IMR-90 (cell line): Measurements from ENCODE around the gene KCTD10. TPM values are rescaled to one million over a fixed set of nuclear protein-coding genes. Genes with fewer than 3 reads are reported as not detected.

Source experiments
- ATAC-seq: fragments of 200-7000 bp; cut with Tn5 transposase; 2 replicates; pipeline ENCODE4 v1.9.1; 2020; ENCODE audit warnings: low read depth, mild to moderate bottlenecking, moderate library complexity
- BruUV-seq: library from RNA; stranded (reverse); fragments of 400-500 nt; replicated peaks from 2 replicates; lab custom pipeline; 2021; lab: Mats Ljungman, UMichigan
- CTCF ChIA-PET: fragments of 300-600 bp; formaldehyde crosslinking; extraction: SDS; loops from one replicate; lab custom pipeline; 2021; ENCODE audit warnings: antibody characterized with exemption; lab: Yijun Ruan, JAX
- POLR2A ChIA-PET: fragments of 300-600 bp; sonication (Branson Sonifier 250); formaldehyde crosslinking; loops from one replicate; lab custom pipeline; 2022; ENCODE audit warnings: antibody characterized with exemption; ENCODE audit not compliant: unreplicated experiment; lab: Charles Lee
- DNase-seq: peaks from one replicate; pipeline ENCODE4 v3.0.0; 2013
- H2AFZ ChIP-seq: replicated peaks from 2 replicates; pipeline ENCODE3; 2013; ENCODE audit warnings: low read length, mild to moderate bottlenecking; ENCODE audit not compliant: poor library complexity
- H2AK5ac ChIP-seq: 2 replicates; pipeline ENCODE4 v1.6.1; 2013; ENCODE audit warnings: low read depth, low read length, inconsistent platforms
- H2AK9ac ChIP-seq: replicated peaks from 2 replicates; pipeline ENCODE3; 2013; ENCODE audit warnings: mild to moderate bottlenecking, low read depth, low read length, moderate library complexity; ENCODE audit not compliant: poor library complexity
- H2BK120ac ChIP-seq: 2 replicates; pipeline ENCODE4 v1.6.1; 2013; ENCODE audit warnings: low read depth, low read length, inconsistent platforms
- H2BK15ac ChIP-seq: 3 replicates; pipeline ENCODE4 v1.6.1; 2013; ENCODE audit warnings: low read depth, low read length, inconsistent platforms
- H2BK20ac ChIP-seq: 2 replicates; pipeline ENCODE4 v1.6.1; 2013; ENCODE audit warnings: low read depth, mild to moderate bottlenecking, inconsistent platforms, low read length, moderate library complexity
- H2BK5ac ChIP-seq: 2 replicates; pipeline ENCODE4 v1.6.1; 2013; ENCODE audit warnings: mild to moderate bottlenecking, low read depth, low read length, inconsistent platforms; ENCODE audit not compliant: poor library complexity, severe bottlenecking
- H3K14ac ChIP-seq: replicated peaks from 2 replicates; pipeline ENCODE4 v1.6.1; 2013; ENCODE audit warnings: low read depth, low read length, inconsistent platforms
- H3K18ac ChIP-seq: 2 replicates; pipeline ENCODE4 v1.6.1; 2013; ENCODE audit warnings: low read depth, low read length, control low read depth
- H3K23ac ChIP-seq: 2 replicates; pipeline ENCODE4 v1.6.1; 2013; ENCODE audit warnings: low read depth, low read length, inconsistent platforms
- H3K27ac ChIP-seq: 2 replicates; pipeline ENCODE4 v1.5.1; 2013; ENCODE audit warnings: mild to moderate bottlenecking, control low read depth, low read length; ENCODE audit not compliant: insufficient read depth
- H3K27me3 ChIP-seq: 2 replicates; pipeline ENCODE4 v1.6.1; 2013; ENCODE audit warnings: low read length; ENCODE audit not compliant: control insufficient read depth, insufficient read depth
- H3K36me3 ChIP-seq: 2 replicates; pipeline ENCODE4 v1.6.1; 2013; ENCODE audit warnings: low read length, mixed read lengths; ENCODE audit not compliant: control insufficient read depth, insufficient read depth
- H3K4ac ChIP-seq: 2 replicates; pipeline ENCODE4 v1.6.1; 2013; ENCODE audit warnings: low read depth, low read length, inconsistent platforms
- H3K4me1 ChIP-seq: 2 replicates; pipeline ENCODE4 v1.6.1; 2013; ENCODE audit warnings: low read length, mixed read lengths; ENCODE audit not compliant: control insufficient read depth, insufficient read depth
- H3K4me2 ChIP-seq: 2 replicates; pipeline ENCODE4 v1.6.1; 2013; ENCODE audit warnings: low read depth, mild to moderate bottlenecking, control low read depth, low read length, moderate library complexity
- H3K4me3 ChIP-seq: 2 replicates; pipeline ENCODE4 v1.5.1; 2013; ENCODE audit warnings: low read depth, mild to moderate bottlenecking, control low read depth, low read length, moderate library complexity; ENCODE audit not compliant: insufficient read depth
- H3K56ac ChIP-seq: 2 replicates; pipeline ENCODE4 v1.6.1; 2013; ENCODE audit warnings: low read length, inconsistent platforms; ENCODE audit not compliant: insufficient read depth; ENCODE audit errors: extremely low read depth
- H3K79me1 ChIP-seq, 2 experiments: 2 replicates each; pipeline ENCODE4 v1.6.1; 2013; ENCODE audit warnings: low read length in 2 of 2, inconsistent platforms in 1 of 2, low read depth in 1 of 2
- H3K9ac ChIP-seq: 2 replicates; pipeline ENCODE4 v1.6.1; 2013; ENCODE audit warnings: low read depth, low read length, control low read depth
- H3K9me1 ChIP-seq: 2 replicates; pipeline ENCODE4 v1.6.1; 2013; ENCODE audit warnings: low read length, inconsistent platforms; ENCODE audit not compliant: insufficient read depth
- H3K9me3 ChIP-seq: 2 replicates; pipeline ENCODE4 v1.6.1; 2013; ENCODE audit warnings: low read length; ENCODE audit not compliant: control insufficient read depth, insufficient read depth
- H4K20me1 ChIP-seq: 2 replicates; pipeline ENCODE4 v1.6.1; 2013; ENCODE audit warnings: low read length, inconsistent platforms; ENCODE audit not compliant: insufficient read depth
- H4K5ac ChIP-seq: 2 replicates; pipeline ENCODE4 v1.6.1; 2013; ENCODE audit warnings: mild to moderate bottlenecking, low read depth, low read length, control low read depth
- H4K8ac ChIP-seq, 2 experiments: 2 replicates each; pipeline ENCODE4 v1.6.1; 2013; ENCODE audit warnings: low read depth in 2 of 2, low read length in 2 of 2, control low read depth in 1 of 2, inconsistent platforms in 1 of 2
- H4K91ac ChIP-seq: 2 replicates; pipeline ENCODE4 v1.6.1; 2013; ENCODE audit warnings: low read depth, low read length, inconsistent platforms; ENCODE audit not compliant: insufficient read depth
- CTCF ChIP-seq: conservative IDR thresholded peaks from 2 replicates; pipeline ENCODE4 v1.5.1; 2012; ENCODE audit warnings: mild to moderate bottlenecking, low read depth, low read length, improper control_type of control experiment
- MAZ ChIP-seq: IDR thresholded peaks from 2 replicates; pipeline ENCODE4 v1.6.1; 2012; ENCODE audit warnings: low read depth, mild to moderate bottlenecking, low read length, improper control_type of control experiment, moderate library complexity, borderline replicate concordance
- MXI1 ChIP-seq: IDR thresholded peaks from 2 replicates; pipeline ENCODE4 v1.6.1; 2012; ENCODE audit warnings: low read depth, mild to moderate bottlenecking, low read length, moderate library complexity, borderline replicate concordance
- NFE2L2 ChIP-seq: fragments of 150-350 bp; IDR thresholded peaks from 2 replicates; pipeline ENCODE4 v1.6.1; 2016; ENCODE audit warnings: low read depth, mild to moderate bottlenecking, low read length
- RFX5 ChIP-seq: IDR thresholded peaks from 2 replicates; pipeline ENCODE4 v1.8.0; 2012; ENCODE audit warnings: low read depth, mild to moderate bottlenecking, low read length, moderate library complexity
- WGBS, 2 experiments: methylation state at CpG; one replicate each; pipeline versions ENCODE4 v1.1.5 to v1.1.7; 2013; ENCODE audit warnings: missing lambda C conversion rate in 2 of 2; ENCODE audit not compliant: insufficient read length in 1 of 2; ENCODE audit errors: extremely low coverage in 2 of 2; 5-methylcytosine and 5-hydroxymethylcytosine counted together
- dilution Hi-C: fragments of 300-500 bp; cut with HindIII; formaldehyde crosslinking; loops from one replicate; pipeline ENCODE4 v1.14.3; 2018; ENCODE audit warnings: low sequenced_read_pairs; ENCODE audit not compliant: unreplicated experiment
- in situ Hi-C: fragments of 300-500 bp; cut with MboI; formaldehyde crosslinking; loops from 3 replicates; pipeline ENCODE4 v1.14.3; 2019; ENCODE audit warnings: low sequenced_read_pairs, inconsistent platforms, mixed read lengths
- intact Hi-C: fragments of 100-400 bp; cut with micrococcal nuclease; formaldehyde crosslinking; loops from 2 replicates; pipeline ENCODE4 v1.10.0; 2022
- polyA plus RNA-seq, 3 experiments: library from polyadenylated mRNA; depleted of rRNA; stranded (reverse); fragments of >200 nt; gene quantifications; 2 replicates each; pipeline ENCODE4 v1.2.3, GENCODE V29; 2012; ENCODE audit warnings: low replicate concordance in 1 of 3
- total RNA-seq: library from RNA; depleted of rRNA; stranded (reverse); fragments of >200 nt; gene quantifications from 2 replicates; pipeline ENCODE4 v1.2.3, GENCODE V29; 2012

Gene KCTD10
- total and polyA plus RNA-seq, 2 of the 4 experiments (the other 2 are of a cell fraction): 72.1 to 88.4 TPM

GRCh38 chr12:109444259-109444658 is 32.8 kb downstream of the KCTD10 start:
- no peak overlapping the region for H2AK5ac ChIP-seq
- H2BK120ac ChIP-seq: no peak overlapping the region
- H3K4ac ChIP-seq: no peak overlapping the region
- ATAC-seq (no peak), DNase-seq (no peak)
- H3K27me3 ChIP-seq: no peaks in the 10 kb centered on the region
- H2BK5ac ChIP-seq: no peak overlapping the region
- no peak overlapping the region for H4K91ac ChIP-seq
- no peak overlapping the region for H3K23ac ChIP-seq
- no peak overlapping the region for H3K9ac ChIP-seq
- no peak overlapping the region; the same call in 1 of the 2 replicates for H3K56ac ChIP-seq
- 100% methylated on average over 2 of the region's 6 CpGs; no CpG with 5 or more reads in 1 of the 2 experiments for WGBS, 2 experiments
- no peak overlapping the region for H3K27ac ChIP-seq
- H3K79me1 ChIP-seq: peaks cover 25 to 49% of the 10 kb centered on the region in 2 experiments
- dilution Hi-C loops (no loop called here), in situ Hi-C loops (no loop called here), intact Hi-C loops (no loop called here)
- H3K9me1 ChIP-seq: peaks cover 19% of the 10 kb centered on the region
- H2BK20ac ChIP-seq: no peak overlapping the region
- no peak overlapping the region for H3K4me2 ChIP-seq
- H3K14ac ChIP-seq: no peak overlapping the region
- TF ChIP-seq RFX5 (no peak), MAZ (no peak), MXI1 (no peak), CTCF (no peak), NFE2L2 (no peak)
- H4K8ac ChIP-seq: no peak overlapping the region
- no peak overlapping the region for H3K18ac ChIP-seq
- no peak overlapping the region for H3K4me3 ChIP-seq
- H4K20me1 ChIP-seq: peaks cover 22% of the 10 kb centered on the region
- POLR2A ChIA-PET: no interaction called here
- no peak overlapping the region for H4K5ac ChIP-seq
- peaks cover 30% of the 10 kb centered on the region for H3K36me3 ChIP-seq
- no peak overlapping the region for H2AFZ ChIP-seq
- H2AK9ac ChIP-seq: no peak overlapping the region
- CTCF ChIA-PET: interaction anchor here (1.4 kb wide), 1 partner anchor 11 kb away, joined by 6 read pairs; no protein-coding TSS in a partner anchor
- peaks cover 10% of the 10 kb centered on the region for H3K4me1 ChIP-seq
- BruUV-seq: no TSS peak
- no peaks in the 10 kb centered on the region for H3K9me3 ChIP-seq
- H2BK15ac ChIP-seq: no peak overlapping the region
